HG02610 (cell line): Measurements from ENCODE around the gene FAM25G.
"Not testable (repeated sequence)": the region's sequence is repeated elsewhere in the genome, so short reads cannot be mapped to it uniquely, and the experiment has no call there.

Experiments used
- ATAC-seq: cut with Tn5 transposase; IDR thresholded peaks from one replicate; pipeline ENCODE4 v1.9.1; 2021; ENCODE audit warnings: mild to moderate bottlenecking, moderate library complexity; ENCODE audit not compliant: unreplicated experiment

FAM25G gene

GRCh38 chr10:47465216-47465917 is 26.1 kb downstream of the FAM25G start:
- not testable (repeated sequence) for ATAC-seq

- not testable (repeated sequence) for ATAC-seq
Measured at GRCh38 chr10:47462577-47463358, 28.7 kb downstream of the FAM25G start.

GRCh38 chr10:47461261-47461687 is 30.2 kb downstream of the FAM25G start:
- peak; percentile 45 for ATAC-seq

- ATAC-seq: no peak
Measured at GRCh38 chr10:47458466-47459154, 32.9 kb downstream of the FAM25G start.

GRCh38 chr10:47457826-47458225 is 33.7 kb downstream of the FAM25G start:
- ATAC-seq: no peak

GRCh38 chr10:47457528-47457820 is 34.0 kb downstream of the FAM25G start:
- ATAC-seq: no peak

- no peak for ATAC-seq
Measured at GRCh38 chr10:47456794-47457527, 34.5 kb downstream of the FAM25G start.

GRCh38 chr10:47456079-47456785 is 35.3 kb downstream of the FAM25G start:
- no peak for ATAC-seq

- not testable (repeated sequence) for ATAC-seq
Measured at GRCh38 chr10:47455350-47456078, 36.0 kb downstream of the FAM25G start.

GRCh38 chr10:47454780-47455058 is 36.8 kb downstream of the FAM25G start:
- no peak for ATAC-seq

- no peak for ATAC-seq
Measured at GRCh38 chr10:47454008-47454779, 37.3 kb downstream of the FAM25G start.

- no peak for ATAC-seq
Measured at GRCh38 chr10:47453141-47454007, 38.1 kb downstream of the FAM25G start.

GRCh38 chr10:47452495-47453140 is 38.9 kb downstream of the FAM25G start:
- ATAC-seq: no peak

GRCh38 chr10:47451998-47452494 is 39.5 kb downstream of the FAM25G start:
- no peak for ATAC-seq

- ATAC-seq: no peak
Measured at GRCh38 chr10:47451273-47451997, 40.1 kb downstream of the FAM25G start.

GRCh38 chr10:47450442-47450841 is 41.1 kb downstream of the FAM25G start:
- ATAC-seq: no peak

GRCh38 chr10:47449979-47450378 is 41.5 kb downstream of the FAM25G start:
- no peak for ATAC-seq
